ENCODE results near the gene TMEM201.
"Not testable (repeated sequence)": the region's sequence is repeated elsewhere in the genome, so short reads cannot be mapped to it uniquely, and the experiment has no call there.

TMEM201 gene, protein sequence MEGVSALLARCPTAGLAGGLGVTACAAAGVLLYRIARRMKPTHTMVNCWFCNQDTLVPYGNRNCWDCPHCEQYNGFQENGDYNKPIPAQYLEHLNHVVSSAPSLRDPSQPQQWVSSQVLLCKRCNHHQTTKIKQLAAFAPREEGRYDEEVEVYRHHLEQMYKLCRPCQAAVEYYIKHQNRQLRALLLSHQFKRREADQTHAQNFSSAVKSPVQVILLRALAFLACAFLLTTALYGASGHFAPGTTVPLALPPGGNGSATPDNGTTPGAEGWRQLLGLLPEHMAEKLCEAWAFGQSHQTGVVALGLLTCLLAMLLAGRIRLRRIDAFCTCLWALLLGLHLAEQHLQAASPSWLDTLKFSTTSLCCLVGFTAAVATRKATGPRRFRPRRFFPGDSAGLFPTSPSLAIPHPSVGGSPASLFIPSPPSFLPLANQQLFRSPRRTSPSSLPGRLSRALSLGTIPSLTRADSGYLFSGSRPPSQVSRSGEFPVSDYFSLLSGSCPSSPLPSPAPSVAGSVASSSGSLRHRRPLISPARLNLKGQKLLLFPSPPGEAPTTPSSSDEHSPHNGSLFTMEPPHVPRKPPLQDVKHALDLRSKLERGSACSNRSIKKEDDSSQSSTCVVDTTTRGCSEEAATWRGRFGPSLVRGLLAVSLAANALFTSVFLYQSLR

DNA sequence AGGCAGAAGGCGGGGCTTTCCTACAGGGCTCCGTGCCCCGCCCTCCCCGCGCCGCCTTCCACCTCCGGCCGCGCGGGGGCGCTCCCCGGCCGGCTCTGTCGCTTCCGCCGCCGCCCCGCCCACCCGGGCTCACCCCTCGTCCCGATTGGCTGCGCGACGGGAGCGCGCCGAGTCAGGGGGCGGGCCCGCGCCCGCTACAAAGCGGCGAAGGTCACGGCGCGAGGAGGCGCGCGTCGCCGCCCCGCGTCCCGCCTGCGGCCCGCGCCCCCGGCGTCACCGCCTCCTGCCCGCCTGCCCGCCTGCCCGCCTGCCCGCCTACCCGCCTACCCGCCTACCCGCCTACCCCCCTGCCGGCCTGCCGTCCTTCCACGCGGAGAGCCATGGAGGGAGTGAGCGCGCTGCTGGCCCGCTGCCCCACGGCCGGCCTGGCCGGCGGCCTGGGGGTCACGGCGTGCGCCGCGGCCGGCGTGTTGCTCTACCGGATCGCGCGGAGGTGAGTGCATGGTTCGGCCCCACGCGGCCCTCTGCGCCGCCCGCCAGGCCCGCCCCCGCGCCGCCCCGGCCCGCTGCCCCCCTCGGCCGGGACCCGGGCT, at the start of gene TMEM201:
TMEM201 (plus strand) TSS at position 361 of the 593 bp plus-strand sequence; CDS start at position 381, 20 bp downstream.
- peak; percentile 93 to 96 for DNase-seq

DNA sequence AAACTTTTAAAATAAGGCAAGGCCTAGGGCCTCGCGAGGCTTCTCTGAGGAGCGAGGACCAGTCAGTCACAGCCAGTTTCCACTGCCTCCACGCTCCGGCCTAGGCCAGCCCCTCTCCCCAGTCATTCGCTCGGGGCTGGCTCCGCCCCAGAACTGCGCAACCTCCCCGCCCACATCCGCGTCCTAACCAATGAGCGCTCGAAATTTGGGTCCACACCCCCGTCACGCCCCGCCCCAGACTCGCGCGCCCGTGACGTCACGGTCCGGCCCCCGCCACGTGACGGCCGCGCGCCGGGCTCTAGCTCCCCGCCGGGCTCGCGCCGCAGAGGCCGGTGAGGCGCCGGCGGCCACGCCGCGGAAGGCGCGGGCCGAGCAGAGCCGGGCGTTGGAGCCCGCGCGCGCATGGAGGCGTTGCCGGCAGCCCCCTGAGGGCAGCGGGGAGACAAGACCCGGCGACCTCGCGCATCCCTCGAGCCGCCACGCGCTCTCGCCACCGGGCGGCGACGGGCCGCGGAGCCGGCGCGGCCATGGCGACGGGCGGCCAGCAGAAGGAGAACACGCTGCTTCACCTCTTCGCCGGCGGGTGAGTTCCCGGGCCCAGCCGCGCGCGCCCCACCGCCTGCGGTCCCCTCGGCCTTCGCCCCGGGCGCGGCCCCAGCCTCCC, 49.4 kb upstream of the TMEM201 start, which contains the start of gene SLC25A33:
SLC25A33 (plus strand) TSS at position 301 of the 664 bp plus-strand sequence; CDS start at position 528, 227 bp downstream.
- DNase-seq, result peak; percentile 95 to 98

DNA sequence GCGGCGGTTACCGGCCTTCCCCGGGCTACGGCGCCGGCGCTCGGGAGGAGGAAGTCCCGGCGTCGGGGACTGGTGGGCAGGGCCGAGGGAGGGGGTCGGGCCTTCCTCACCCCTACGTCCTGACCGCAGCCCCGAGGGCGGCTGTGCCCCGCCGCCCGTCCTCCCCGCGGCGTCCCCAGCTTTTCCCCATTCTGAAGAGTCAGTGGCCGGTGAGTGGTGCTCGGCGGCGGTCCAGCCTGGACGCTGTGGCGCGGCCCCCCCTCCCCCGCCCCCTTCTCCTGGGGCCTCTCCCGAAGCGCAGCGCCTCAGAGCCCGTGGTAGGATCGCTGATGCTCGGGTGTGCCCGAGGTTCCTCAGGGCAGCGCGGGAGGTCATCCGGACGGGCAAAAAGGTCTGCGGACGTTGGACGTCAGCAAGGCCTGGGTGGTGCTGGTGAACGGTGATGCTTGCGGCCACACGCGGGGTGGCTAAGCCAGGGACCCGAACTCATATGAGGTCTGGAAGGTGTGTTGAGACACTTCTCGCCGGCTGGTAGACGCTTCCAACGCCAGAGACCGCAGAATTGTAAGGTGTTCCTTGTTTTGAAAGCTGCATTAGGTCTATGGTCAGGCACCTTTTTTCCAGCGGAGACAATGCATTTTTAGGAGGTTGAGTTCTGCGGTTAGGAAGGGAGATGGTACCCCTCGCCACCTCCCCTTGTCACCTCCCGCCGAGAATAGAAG, 48.7 kb upstream of the TMEM201 start:
- peak; percentile 48 for DNase-seq

DNA sequence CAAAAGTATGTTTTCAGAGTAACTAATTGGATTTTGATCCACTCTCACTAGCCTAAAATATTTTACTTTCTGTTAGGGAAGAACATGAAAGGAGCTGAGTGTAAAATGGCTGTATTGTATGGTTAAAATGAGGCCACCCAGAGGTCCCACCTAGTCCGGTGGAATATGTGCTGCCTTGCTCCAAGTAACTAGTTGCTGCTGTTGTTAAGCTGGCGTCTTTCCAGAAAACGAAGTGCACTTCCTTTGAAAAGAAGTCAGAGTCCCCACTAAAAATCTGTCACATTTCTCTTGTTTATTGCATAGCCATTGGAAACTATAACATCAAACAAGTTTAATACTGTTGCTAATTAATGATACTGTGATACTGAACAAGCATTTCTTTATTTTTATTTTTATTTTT, 46.3 kb upstream of the TMEM201 start:
- DNase-seq, result no peak

DNA sequence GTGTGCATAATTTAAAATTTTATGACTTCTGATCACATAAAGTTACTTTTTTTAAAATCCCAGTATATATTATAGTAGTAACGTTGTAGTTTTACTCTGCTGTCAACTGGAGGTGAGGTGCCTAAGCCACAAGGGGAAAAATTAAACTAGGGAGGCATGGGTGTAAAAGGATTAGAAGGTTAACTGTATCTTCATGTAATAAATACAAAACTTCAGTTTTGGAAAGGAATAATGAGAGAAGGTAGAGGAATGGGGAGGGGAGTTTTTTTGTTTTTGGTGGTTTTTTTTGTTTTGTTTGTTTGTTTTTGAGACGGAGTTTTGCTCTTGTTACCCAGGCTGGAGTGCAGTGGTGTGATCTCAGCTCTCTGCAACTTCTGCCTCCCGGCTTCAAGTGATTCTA, 43.8 kb upstream of the TMEM201 start:
- no peak for DNase-seq

DNA sequence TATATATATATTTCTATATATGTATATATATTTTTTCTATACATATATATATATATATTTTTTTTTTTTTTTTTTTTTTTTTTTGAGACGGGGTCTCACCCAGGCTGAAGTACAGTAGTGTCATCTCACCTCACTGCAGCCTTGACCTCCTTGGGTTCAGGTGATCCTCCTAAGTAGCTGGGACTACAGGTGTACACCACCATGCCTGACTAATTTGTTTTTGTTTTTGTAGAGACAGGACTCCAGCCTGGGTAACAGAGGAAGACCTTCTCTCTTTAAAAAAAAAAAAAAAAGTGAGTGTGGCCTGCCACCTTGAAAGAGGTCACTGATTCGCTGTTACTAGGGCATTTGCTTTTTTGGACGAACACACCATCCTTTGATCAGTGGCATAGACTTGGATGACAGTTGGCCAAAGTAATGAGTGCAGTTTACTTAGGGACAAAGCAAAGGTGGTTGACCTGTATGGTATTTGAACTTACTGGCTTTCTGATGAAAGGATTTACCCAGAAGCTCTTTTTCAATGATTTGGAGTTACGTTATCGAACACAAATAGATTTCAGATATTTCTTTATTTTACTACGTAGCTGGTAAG, 38.7 kb upstream of the TMEM201 start:
- no peak for DNase-seq

DNA sequence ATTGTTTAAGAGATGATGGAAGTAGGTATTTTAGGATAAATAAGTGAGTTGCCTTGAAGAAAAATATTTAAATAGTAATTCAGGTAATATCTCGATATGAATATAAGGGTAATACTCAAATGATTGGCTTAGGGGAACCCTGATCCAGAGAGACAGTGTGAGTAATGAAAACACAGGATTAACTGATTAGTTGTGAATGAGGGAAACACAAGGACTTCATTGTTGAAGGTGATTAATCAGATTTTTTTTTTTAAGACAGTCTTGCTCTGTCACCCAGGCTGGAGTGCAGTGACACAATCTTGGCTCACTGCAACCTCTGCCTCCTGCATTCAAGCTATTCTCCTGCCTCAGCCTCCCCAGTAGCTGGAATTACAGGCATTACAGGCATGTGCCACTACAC, 36.7 kb upstream of the TMEM201 start:
- DNase-seq, result no peak

DNA sequence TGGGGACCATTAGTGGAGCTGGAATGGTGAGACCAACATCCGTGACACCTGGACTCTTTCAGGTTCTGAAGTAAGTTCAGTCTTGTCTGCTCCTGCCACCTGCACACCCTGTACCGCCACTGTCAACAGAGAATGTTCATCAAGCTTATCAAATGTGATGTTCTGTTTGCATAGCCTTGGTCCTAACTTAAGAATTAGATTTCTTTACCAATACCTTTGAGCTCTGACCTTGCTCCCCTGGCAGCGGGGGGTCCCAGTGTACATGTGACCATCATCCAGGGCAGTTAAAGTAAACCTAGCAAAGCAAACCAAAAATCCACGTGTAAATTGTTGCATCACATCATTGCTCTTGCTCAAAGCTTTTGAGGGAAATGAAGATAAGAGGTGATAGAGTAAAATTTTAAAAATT, 35.0 kb upstream of the TMEM201 start:
- no peak for DNase-seq

DNA sequence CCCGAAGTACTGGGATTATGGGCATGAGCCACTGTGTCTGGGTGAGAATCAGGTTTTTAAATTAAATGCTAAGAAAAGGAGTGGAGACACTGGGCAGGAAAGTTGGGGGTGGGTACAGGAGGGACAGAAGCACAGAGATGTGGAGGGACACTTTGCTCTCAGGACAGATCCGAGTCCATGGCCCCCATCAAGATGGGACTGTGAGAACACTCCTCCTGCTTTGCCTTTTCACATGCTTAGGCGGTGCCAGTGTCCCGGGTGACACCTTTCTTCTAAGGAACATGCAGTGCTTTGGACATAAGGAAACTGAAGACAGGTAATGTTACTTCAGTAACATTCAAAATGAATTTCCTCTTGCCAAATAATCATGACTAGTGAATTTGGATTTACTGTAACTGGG, 32.8 kb upstream of the TMEM201 start:
- DNase-seq, result no peak

DNA sequence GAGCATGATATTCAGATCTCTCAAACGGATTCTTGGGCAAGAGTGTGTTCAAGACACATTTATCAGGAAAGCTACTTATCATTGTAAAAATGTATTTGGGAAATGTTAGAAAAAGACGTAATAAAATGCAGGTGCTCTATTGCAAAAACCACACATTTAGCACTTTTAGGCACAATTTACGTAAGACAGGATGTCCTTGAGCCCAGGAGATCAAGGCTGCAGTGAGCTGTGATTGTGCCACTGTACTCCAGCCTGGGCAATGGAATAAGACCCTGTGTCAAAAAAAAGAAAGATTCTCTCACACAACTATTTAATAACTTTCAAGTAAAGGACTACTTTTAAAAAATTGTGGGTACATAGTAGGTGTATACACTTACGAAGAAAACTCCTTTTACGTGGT, 31.1 kb upstream of the TMEM201 start:
- DNase-seq, result no peak

DNA sequence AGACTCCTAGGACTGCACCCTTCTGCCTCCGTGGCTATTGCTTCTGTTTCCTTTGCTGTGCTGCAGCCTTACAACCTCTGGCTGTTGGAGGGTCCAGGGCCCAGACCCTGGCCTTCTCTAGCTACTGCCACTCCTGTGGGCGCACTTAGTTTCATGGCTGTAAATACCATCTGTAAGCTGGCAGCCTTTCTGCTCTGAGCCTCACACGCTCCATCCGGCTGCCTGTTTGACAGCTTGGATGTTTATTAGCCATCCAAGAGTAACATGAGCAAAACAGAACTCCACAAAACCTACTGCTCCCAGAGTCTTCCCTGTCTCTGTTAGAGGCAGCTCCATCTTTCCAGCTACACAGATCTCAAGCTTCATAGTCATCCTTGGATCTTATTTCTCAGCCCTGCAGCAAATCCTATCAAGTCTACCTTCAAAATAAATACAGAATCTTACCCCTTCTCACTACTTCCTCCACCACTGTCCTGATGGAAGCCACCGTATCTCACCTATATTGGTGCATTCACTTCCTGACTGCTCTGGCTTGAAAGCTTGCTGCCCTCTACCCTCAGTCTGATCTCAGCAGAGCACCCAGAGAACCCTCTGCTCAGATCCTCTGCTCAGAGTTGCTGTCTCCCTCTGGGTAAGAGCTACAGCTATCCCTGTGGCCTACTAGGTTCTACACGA, 30.3 kb upstream of the TMEM201 start:
- DNase-seq, result no peak

DNA sequence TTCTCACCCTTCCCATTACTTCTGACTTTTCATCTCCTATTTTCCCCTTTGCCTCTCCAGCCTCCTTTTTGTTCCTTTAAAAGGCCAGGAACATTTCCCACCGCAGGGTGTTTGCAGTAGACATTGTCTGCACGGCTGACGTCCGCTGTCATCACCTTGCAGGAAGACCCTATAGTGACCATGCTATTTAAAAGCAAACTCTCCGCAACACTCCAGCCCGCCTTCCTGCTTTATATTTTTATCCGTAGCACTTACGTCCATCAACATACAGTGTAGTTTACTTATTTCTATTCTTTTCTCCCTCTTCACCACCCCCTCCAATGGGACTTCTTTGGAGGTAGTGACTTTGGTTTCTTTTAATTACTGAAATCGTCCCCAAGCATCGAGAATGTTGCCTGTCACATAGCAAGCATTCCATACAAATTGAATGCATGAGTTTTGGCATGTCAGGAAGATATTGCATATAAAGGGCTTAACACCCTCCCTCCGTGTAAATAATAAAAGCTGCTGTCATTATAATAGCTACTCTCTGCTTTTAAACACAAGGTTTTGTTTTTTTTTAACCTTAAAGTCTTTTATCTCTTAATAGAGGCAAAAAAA, 29.7 kb upstream of the TMEM201 start:
- no peak for DNase-seq

DNA sequence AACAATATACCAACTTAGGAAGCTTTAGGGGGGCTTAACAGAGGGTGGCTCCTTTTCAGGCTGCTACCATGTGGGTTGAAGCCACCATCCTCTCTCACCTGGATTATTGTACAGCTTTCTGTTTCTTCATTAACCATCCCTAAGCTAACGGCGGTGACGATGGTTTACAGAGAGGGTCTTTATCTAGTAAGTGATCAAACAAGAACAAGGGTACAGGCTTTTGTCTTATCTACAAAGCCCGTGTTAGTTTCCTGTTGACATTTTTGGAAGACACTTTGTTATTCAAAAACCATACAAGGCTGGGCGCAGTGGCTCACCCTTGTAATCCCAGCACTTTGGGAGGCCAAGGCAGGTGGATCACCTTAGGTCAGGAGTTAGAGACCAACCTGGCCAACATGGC, 29.0 kb upstream of the TMEM201 start:
- no peak for DNase-seq

DNA sequence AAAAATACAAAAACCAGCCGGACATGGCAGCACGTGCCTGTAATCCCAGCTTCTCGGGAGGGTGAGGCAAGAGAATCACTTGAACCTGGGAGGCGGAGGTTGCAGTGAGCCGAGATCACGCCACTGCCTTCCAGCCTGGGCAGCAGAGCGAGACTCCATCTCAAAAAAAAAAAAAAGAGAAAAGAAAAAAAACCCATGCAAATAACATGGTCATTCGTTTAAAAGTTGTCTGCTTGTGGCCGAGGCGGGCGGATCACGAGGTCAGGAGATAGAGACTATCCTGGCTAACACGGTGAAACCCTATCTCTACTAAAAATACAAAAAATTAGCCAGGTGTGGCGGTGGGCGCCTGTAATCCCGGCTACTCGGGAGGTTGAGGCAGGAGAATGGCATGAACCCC, 28.6 kb upstream of the TMEM201 start:
- DNase-seq, result not testable (repeated sequence)

DNA sequence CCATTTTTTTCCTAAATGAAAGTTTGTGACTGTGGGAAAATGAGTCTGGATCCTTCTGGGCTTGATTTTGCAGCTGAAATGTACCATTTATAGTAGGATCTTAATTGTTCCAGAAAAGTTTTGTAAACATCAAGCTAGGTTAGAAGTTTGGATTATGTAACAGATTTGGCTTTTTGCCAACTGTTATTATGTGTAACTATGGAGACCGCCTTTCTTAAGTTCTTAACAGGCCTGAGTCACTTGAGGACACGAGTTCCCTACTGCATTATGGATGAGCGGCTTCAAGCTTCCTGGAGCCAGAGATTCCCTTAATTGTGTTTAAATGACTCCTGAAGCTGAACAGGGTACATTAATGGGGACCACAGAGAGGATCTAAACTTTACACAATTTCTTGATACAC, 27.3 kb upstream of the TMEM201 start:
- no peak for DNase-seq

DNA sequence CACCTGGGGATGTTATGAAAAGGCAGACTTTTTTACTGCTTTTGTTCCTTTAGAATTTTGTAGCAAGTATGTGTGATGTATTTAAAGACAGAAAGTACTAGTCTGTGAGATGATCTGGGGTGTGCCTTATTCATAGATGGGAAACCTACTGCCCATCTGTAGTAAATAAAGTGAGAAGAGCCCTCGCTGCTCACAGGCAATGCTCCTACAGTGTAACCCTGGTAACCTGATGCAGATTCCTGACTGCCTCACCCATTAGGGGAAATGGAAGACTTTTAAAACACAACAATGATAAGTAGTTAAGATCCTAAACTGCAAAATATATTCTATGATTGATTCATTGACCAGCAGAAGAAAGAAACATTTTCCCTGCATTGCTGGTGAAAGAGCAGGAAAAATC, 19.4 kb upstream of the TMEM201 start:
- DNase-seq, result no peak

DNA sequence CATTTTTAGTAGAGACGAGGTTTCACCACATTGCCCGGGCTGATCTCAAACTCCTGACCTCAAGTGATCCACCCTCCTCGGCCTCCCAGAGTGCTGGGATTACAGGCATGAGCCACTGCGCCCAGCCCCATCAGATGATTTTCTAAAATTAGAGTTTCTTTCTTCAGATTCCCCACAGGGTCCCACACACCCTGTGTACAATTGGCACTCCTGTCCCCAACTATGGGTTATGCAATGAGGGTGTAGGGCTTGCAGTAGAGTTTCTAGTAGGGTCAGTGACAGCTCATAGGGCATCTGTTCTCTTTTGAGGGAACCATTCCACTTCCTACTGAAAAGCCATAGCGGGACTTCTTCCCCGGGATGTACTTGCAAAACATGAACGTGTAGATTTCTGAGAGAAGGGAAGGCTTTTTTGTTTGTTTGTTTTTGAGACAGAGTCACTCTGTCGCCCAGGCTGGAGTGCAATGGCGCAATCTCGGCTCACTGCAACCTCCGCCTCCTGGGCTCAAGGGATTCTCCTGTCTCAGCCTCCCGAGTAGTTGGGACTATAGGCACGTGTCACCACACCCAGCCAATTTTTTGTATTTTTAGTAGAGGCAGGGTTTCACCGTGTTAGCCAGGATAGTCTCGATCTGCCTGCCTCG, 17.7 kb upstream of the TMEM201 start:
- DNase-seq, result not testable (repeated sequence)

DNA sequence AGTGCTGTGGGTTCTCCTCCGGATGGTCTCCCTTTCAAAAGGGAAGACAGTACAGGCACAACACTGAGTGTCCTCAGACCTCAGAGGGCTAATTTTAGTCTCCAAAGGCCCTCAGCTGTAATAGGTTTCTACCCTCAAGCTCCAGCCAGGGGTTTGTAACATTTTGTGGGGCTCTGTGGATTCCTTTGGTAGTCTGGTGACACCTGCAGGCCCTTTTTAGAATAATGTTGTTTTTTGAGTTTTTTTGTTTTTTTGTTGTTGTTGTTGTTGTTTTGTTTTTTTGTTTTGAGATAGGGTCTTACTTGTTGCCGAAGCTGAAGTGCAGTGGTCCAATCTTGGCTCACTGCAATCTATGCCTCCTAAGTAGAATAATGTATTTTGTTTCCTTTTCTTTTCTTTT, 15.0 kb upstream of the TMEM201 start:
- no peak for DNase-seq

DNA sequence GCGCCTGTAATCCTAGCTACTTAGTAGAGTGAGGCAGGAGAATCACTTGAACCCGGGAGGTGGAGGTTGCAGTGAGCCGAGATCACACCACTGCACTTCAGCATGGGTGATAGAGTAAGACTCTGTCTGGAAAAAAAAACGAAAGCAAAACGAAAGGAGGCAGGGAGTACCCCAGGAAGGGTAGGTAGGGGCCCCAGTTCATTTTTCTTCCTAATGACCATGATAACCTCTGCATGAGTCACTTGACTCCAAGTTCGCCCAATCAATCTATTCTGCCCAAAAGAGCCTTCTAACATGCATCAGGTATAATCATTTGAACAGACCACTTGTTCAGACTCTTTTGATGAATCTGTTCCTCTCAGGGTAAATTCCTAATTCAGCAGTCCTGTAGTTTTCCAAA, 13.2 kb upstream of the TMEM201 start:
- no peak for DNase-seq

DNA sequence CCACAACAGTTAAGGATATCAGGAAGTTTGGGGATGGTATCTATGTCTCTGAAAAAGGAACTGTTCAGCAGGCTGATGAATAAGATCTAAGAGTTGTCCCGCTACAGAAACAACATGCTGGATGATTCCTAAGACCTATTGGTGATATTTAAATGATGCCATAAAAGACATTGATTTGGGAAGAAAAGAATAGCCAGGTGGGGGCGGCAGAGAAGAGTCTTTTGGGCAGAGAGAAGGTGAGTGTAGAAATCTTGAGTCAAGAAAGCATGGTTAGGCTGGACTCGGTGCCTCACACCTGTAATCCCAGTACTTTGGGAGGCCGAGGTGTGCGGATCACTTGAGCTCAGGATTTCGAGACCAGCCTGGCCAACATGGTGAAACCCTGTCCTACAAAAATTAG, 11.8 kb upstream of the TMEM201 start:
- DNase-seq, result no peak

DNA sequence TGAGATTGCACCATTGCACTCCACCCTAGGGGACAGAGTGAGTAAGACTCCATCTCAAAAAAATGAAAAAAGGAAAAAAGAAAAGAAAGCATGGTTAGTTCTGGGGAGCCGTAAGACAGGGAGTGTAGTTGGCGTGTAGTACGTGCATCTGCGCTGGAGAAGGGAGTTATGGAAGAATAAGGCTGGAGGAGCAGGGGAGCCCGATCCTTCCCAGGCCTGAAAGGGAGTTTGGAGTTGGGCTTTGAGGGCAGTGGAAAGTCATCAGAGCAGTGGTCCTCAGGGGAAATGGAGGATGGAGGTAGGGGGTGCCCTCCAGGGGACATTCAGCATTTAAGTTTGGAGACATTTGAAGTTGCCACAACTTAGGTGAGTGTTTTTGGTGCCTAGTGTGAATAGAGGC, 11.3 kb upstream of the TMEM201 start:
- no peak for DNase-seq

Data from stimulated activated CD4-positive, alpha-beta T cell treated with anti-CD3 and anti-CD28 coated beads, Interleukin-4, amount 100 ng/mL, for 4 hours (primary cell).